Body of pancreas (tissue), 4 donors: ENCODE measurements around the gene FAM13A. TPM values are rescaled to one million over a fixed set of nuclear protein-coding genes. Genes with fewer than 3 reads are reported as not detected.
"Not testable (repeated sequence)": the region's sequence is repeated elsewhere in the genome, so short reads cannot be mapped to it uniquely, and the experiment has no call there.

ENCODE experiments used
- ATAC-seq: fragments of 150-250 bp; one replicate; pipeline ENCODE4 v1.9.1; 2016
- DNase-seq, 4 donors: peaks; one replicate each; pipeline ENCODE4 v3.0.0-alpha.2; 2019
- H3K27ac ChIP-seq, 4 donors: fragments of 200-600 bp; sonication (generic); 1 replicate in 3 of 4; 2 replicates in 1 of 4; pipeline versions ENCODE4 v1.5.1 to v1.6.1; 2016 to 2019; ENCODE audit warnings: mild to moderate bottlenecking in 1 of 4, mixed read lengths in 1 of 4, moderate library complexity in 1 of 4
- H3K27me3 ChIP-seq, 2 donors: fragments of 200-600 bp; sonication (generic); one replicate each; pipeline ENCODE4 v1.6.0; 2016; ENCODE audit warnings: mild to moderate bottlenecking in 1 of 2
- H3K36me3 ChIP-seq, 2 donors: fragments of 200-600 bp; sonication (generic); replicated peaks in 1 of 2; 2 replicates each; pipeline ENCODE4 v1.5.1; 2016; ENCODE audit warnings: low read depth in 2 of 2; ENCODE audit not compliant: insufficient read depth in 1 of 2
- H3K4me1 ChIP-seq: fragments of 200-600 bp; sonication (generic); one replicate; pipeline ENCODE4 v1.6.0; 2016
- H3K4me3 ChIP-seq, 2 donors: fragments of 200-600 bp; sonication (generic); 1 replicate in 1 of 2; 2 replicates in 1 of 2; pipeline ENCODE4 v1.5.1; 2016 to 2019
- H3K9me3 ChIP-seq, 3 donors: fragments of 200-600 bp; sonication (generic); 1 replicate in 2 of 3; 2 replicates in 1 of 3; pipeline ENCODE4 v1.5.1; 2016
- POLR2A ChIP-seq, 3 donors: fragments of 450-650 bp; IDR thresholded peaks; one replicate each; pipeline ENCODE4 v1.6.1; 2016; ENCODE audit warnings: antibody characterized with exemption in 3 of 3, mild to moderate bottlenecking in 2 of 3
- whole genome bisulfite sequencing, 2 donors: methylation state at CpG; one replicate each; pipeline ENCODE4 v1.1.5; 2017; 5-methylcytosine and 5-hydroxymethylcytosine counted together
- intact Hi-C: fragments of 100-400 bp; cut with DNase I; formaldehyde crosslinking; loops from one replicate; pipeline ENCODE4 v1.15.1; 2023
- total RNA-seq, 2 donors: library from RNA; depleted of rRNA; stranded (reverse); fragments of >200 nt; gene quantifications; one replicate each; pipeline ENCODE4 v1.1.0, GENCODE V29; 2016
- TF ChIP-seq, protein P1 (sequence below), 7 experiments: fragments of 450-650 bp in 4 of 7; fragments of 200-600 bp in 3 of 7; sonication (generic) in 3 of 7; IDR thresholded peaks; one replicate each; pipeline ENCODE4 v1.5.1; 2016 to 2019; ENCODE audit warnings: antibody characterized with exemption in 7 of 7

The FAM13A gene
- total RNA-seq, 2 donors from 2014 or later = 59.1 to 64.3 TPM

DNA sequence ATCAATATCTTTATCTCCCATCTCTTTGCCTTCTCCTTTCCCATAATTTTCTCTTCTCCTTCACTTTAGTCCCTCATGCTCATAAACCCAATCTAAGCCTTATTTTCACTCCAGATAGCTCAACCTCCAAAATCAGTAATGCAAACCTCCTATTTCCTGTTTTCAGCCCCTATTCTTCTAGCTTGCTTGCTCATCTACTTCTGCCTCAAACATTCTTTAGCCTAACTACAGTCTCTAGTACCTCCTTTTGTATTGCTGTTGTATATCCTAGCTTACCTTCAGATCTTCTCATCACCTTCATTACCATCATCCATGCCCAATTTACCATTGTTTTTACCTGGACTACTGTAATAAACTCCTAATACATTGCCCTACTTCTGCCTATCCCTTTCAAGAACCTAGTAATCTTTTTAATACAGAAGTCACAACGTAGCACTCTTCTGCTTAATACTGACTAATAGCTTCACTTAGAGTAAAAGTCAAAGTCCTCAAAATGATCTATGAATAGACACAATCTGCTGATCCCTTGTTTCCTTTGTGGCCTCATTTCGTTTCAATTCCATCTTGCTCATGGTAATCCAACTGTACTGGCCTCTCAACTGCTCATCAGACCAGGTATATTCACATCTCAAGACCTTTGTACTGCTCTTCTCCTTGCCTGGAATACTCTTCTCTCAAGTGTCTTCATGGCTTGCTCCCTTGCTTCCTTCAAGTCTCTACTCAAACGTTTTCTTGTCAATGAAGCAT lies 123.4 kb downstream of the FAM13A start:
- Histone ChIP-seq H3K4me3 (no peak overlapping the region), H3K27ac (no peak overlapping the region), H3K27me3 (no peaks in the 10 kb centered on the region), H3K9me3 (no peaks in the 10 kb centered on the region), H3K4me1 (no peaks in the 10 kb centered on the region), H3K36me3 (no peaks in the 10 kb centered on the region)
- WGBS, 2 donors = 60 to 77% methylated on average over 3 of the region's 3 CpGs
- intact Hi-C loops = no loop called here
- ATAC-seq = no peak
- DNase-seq = no peak
- no peak for TF ChIP-seq POLR2A (IDR thresholded peaks at IDR 0.05)
- TF ChIP-seq, protein P1, sequence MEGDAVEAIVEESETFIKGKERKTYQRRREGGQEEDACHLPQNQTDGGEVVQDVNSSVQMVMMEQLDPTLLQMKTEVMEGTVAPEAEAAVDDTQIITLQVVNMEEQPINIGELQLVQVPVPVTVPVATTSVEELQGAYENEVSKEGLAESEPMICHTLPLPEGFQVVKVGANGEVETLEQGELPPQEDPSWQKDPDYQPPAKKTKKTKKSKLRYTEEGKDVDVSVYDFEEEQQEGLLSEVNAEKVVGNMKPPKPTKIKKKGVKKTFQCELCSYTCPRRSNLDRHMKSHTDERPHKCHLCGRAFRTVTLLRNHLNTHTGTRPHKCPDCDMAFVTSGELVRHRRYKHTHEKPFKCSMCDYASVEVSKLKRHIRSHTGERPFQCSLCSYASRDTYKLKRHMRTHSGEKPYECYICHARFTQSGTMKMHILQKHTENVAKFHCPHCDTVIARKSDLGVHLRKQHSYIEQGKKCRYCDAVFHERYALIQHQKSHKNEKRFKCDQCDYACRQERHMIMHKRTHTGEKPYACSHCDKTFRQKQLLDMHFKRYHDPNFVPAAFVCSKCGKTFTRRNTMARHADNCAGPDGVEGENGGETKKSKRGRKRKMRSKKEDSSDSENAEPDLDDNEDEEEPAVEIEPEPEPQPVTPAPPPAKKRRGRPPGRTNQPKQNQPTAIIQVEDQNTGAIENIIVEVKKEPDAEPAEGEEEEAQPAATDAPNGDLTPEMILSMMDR (IDR thresholded peaks at IDR 0.05) = no peak

DNA sequence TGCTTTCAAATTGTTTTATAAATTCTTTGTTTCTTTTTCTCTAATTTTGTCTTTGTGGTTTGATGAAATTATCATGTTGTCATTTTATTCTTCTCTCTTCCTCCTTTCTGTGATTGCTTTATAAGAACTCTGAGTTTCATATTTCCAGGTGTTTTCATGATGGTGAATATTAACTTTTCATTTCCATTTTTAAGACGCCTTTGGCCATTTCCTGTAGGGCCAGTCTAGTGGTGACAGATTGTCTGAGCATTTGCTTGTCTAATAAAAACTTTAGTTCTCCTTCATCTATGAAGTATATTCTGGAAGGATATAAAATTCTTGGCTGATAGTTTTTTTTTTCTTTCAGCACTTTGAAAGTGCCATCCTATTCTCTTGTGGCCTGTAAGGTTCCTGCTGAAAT lies 128.1 kb downstream of the FAM13A start:
- intact Hi-C loops = no loop called here
- Histone ChIP-seq H3K4me3 (no peak overlapping the region), H3K4me1 (no peaks in the 10 kb centered on the region), H3K9me3 (no peaks in the 10 kb centered on the region), H3K36me3 (no peaks in the 10 kb centered on the region), H3K27me3 (no peaks in the 10 kb centered on the region), H3K27ac (no peak overlapping the region)
- 70 to 90% methylated on average over 1 of the region's 1 CpG for WGBS, 2 donors
- no peak for DNase-seq
- no peak for ATAC-seq
- no peak for TF ChIP-seq POLR2A (IDR thresholded peaks at IDR 0.05)
- TF ChIP-seq, protein P1 (IDR thresholded peaks at IDR 0.05) = no peak

DNA sequence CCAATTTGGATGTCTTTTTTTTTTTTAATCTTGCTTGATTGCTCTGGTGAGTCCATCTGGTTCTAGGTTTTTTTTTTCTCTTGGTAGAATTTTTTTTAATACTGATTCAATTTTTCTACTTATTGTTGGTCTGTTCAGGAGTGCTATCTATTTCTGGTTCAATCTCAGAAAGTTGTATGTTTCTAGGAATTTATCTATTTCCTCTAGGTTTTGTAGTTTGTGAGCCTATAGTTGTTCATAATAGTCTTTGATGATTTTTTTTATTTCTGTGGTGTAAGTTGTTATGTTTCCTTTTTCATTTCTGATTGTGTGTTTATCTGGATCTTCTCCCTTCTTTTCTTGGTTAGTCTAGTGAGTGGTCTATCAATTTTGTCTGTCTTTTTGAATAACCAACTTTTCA lies 129.6 kb downstream of the FAM13A start:
- no peak overlapping the region for H3K27ac ChIP-seq
- DNase-seq (no peak), ATAC-seq (no peak)
- no peaks in the 10 kb centered on the region for H3K4me1 ChIP-seq
- no peak for TF ChIP-seq POLR2A (IDR thresholded peaks at IDR 0.05)
- TF ChIP-seq, protein P1 (IDR thresholded peaks at IDR 0.05) = no peak
- H3K4me3 ChIP-seq = no peak overlapping the region
- H3K27me3 ChIP-seq = no peaks in the 10 kb centered on the region
- no peaks in the 10 kb centered on the region for H3K9me3 ChIP-seq
- H3K36me3 ChIP-seq = no peaks in the 10 kb centered on the region
- intact Hi-C loops = no loop called here

DNA sequence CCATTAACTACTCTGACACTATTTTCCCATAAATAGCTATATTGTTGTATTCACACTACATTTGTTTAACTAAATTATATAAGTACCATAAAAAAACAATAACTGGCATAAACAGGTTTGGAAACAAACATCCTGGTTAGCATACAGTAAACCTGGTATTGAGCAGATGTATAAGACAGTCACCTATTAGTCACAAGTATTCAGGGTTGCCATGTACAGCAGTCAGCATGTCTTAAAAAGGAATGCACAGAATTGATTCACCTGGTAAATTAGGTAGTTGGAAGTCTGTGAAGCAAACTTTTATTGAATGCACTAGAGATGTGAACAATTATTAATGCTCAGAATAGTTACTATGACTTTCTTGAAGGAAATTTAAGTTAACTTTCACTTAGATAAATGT lies 137.9 kb downstream of the FAM13A start:
- DNase-seq (no peak), ATAC-seq (no peak)
- no peaks in the 10 kb centered on the region for H3K4me1 ChIP-seq
- TF ChIP-seq, protein P1 (IDR thresholded peaks at IDR 0.05) = no peak
- TF ChIP-seq POLR2A (IDR thresholded peaks at IDR 0.05) = no peak
- no peaks in the 10 kb centered on the region for H3K9me3 ChIP-seq
- H3K4me3 ChIP-seq = no peak overlapping the region
- H3K36me3 ChIP-seq = no peaks in the 10 kb centered on the region
- intact Hi-C loops = no loop called here
- no peaks in the 10 kb centered on the region for H3K27me3 ChIP-seq
- H3K27ac ChIP-seq = no peak overlapping the region

DNA sequence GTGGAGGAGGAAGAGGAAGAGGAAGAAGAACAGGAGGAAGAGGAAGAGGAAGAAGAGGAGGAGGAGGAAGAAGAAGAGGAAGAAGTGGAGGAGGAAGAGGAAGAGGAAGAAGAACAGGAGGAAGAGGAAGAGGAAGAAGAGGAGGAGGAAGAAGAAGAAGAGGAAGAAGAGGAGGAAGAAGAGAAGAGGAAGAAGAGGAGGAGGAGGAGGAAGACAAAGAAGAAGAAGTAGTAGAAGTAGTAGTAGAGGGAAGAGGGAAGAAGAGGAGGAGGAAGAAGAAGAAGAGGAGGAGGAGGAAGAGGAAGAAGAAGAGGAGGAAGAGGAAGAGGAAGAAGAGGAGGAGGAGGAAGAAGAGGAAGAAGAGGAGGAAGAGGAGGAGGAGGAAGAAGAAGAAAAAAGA lies 143.8 kb downstream of the FAM13A start:
- H3K4me1 ChIP-seq, H3K27ac ChIP-seq, H3K9me3 ChIP-seq, H3K27me3 ChIP-seq, H3K4me3 ChIP-seq, intact Hi-C loops, ATAC-seq, H3K36me3 ChIP-seq, DNase-seq: not testable (repeated sequence)
